ENCODE measurements around the gene GCAT.

GRCh38 chr22:37792494-37792893 lies 15.2 kb upstream of the GCAT start:
- TF ChIP-seq CTCF (IDR thresholded peaks at IDR 0.05) (no peak), POLR2A (IDR thresholded peaks at IDR 0.05) (no peak)

Data from esophagus squamous epithelium (tissue), 4 donors.